DND-41 (cell line): ENCODE results near the gene TRIM15.

Experiments used
- ATAC-seq: fragments of 200-7000 bp; cut with Tn5 transposase; 3 replicates; pipeline ENCODE4 v1.9.1; 2021; ENCODE audit warnings: low read depth; ENCODE audit not compliant: insufficient read depth
- DNase-seq: peaks from one replicate; pipeline ENCODE4 v3.0.0-alpha.2; 2020
- H2AFZ ChIP-seq: 2 replicates; pipeline ENCODE4 v1.6.0; 2012; ENCODE audit warnings: low read depth, low read length
- H3K27ac ChIP-seq: 2 replicates; pipeline ENCODE4 v1.5.1; 2012; ENCODE audit warnings: low read length, inconsistent platforms
- H3K27me3 ChIP-seq: fragments of 200-600 bp; sonication (generic); 2 replicates; pipeline ENCODE4 v1.6.0; 2012; ENCODE audit warnings: low read length, mild to moderate bottlenecking, inconsistent platforms; ENCODE audit not compliant: insufficient read depth, poor library complexity
- H3K36me3 ChIP-seq: 2 replicates; pipeline ENCODE4 v1.5.1; 2012; ENCODE audit warnings: low read length, inconsistent platforms; ENCODE audit not compliant: insufficient read depth
- H3K4me1 ChIP-seq: 2 replicates; pipeline ENCODE4 v1.5.1; 2012; ENCODE audit warnings: mild to moderate bottlenecking, low read length; ENCODE audit not compliant: insufficient read depth
- H3K4me2 ChIP-seq: 2 replicates; pipeline ENCODE4 v1.6.0; 2012; ENCODE audit warnings: mild to moderate bottlenecking, moderate library complexity, low read length, inconsistent platforms; ENCODE audit not compliant: insufficient read depth
- H3K4me3 ChIP-seq, 2 experiments: fragments of 200-600 bp in 1 of 2; shearing (Covaris generic) in 1 of 2; 2 replicates each; pipeline ENCODE4 v1.5.1; 2012 to 2016; ENCODE audit warnings: inconsistent platforms in 2 of 2, low read length in 2 of 2, mild to moderate bottlenecking in 2 of 2, low read depth in 1 of 2, moderate library complexity in 1 of 2
- H3K79me2 ChIP-seq: 2 replicates; pipeline ENCODE4 v1.6.0; 2012; ENCODE audit warnings: low read length, inconsistent platforms; ENCODE audit not compliant: insufficient read depth
- H3K9ac ChIP-seq: 2 replicates; pipeline ENCODE4 v1.6.0; 2012; ENCODE audit warnings: low read depth, mild to moderate bottlenecking, inconsistent platforms, low read length, moderate library complexity
- H3K9me3 ChIP-seq: 2 replicates; pipeline ENCODE4 v1.5.1; 2012; ENCODE audit warnings: low read length, moderate library complexity, mild to moderate bottlenecking, inconsistent platforms; ENCODE audit not compliant: insufficient read depth, severe bottlenecking
- H4K20me1 ChIP-seq: 2 replicates; pipeline ENCODE4 v1.6.0; 2012; ENCODE audit warnings: low read length; ENCODE audit not compliant: insufficient read depth
- CTCF ChIP-seq: IDR thresholded peaks from 2 replicates; pipeline ENCODE4 v1.5.1; 2012; ENCODE audit warnings: borderline replicate concordance, low read length, moderate library complexity, mild to moderate bottlenecking; ENCODE audit not compliant: poor library complexity, severe bottlenecking; ENCODE audit errors: extremely low read depth
- EZH2 ChIP-seq: IDR thresholded peaks from 3 replicates; pipeline ENCODE4 v1.6.1; 2012; ENCODE audit warnings: borderline replicate concordance, low read depth, mild to moderate bottlenecking, moderate library complexity, low read length, inconsistent platforms; ENCODE audit not compliant: severe bottlenecking

Gene TRIM15

GRCh38 chr6:30211899-30212298, 48.6 kb downstream of the TRIM15 start:
- Histone ChIP-seq H3K36me3 (peaks cover 20% of the 10 kb centered on the region), H3K4me1 (peaks cover 41% of the 10 kb centered on the region), H2AFZ (no peak overlapping the region), H3K9ac (peak overlapping the region; percentile 97), H3K4me3 (peak overlapping the region; percentile 91; a peak in 3 of 4 replicates), H3K4me2 (peak overlapping the region; percentile 75), H3K9me3 (no peaks in the 10 kb centered on the region), H4K20me1 (peaks cover 30% of the 10 kb centered on the region), H3K79me2 (peaks cover 61% of the 10 kb centered on the region), H3K27me3 (no peaks in the 10 kb centered on the region), H3K27ac (peak overlapping the region; percentile 88; the same call in 1 of the 2 replicates)
- no peak for ATAC-seq
- TF ChIP-seq CTCF (no peak), EZH2 (no peak)
- no peak for DNase-seq

GRCh38 chr6:30212865-30213666, 49.7 kb downstream of the TRIM15 start, which contains the start of gene TRIM26:
Gene TRIM26, minus strand, starts transcription at chr6:30213406. Its CDS starts 14,303 bp downstream, at chr6:30199103.
- Histone ChIP-seq H2AFZ (peak within 1 kb of the TSS; percentile 97), H4K20me1 (peaks cover 20% of the 10 kb centered on the region; the same call in 1 of the 2 replicates), H3K9ac (peak within 1 kb of the TSS; percentile 97), H3K27ac (peak within 1 kb of the TSS; percentile 98), H3K36me3 (peaks cover 18% of the 10 kb centered on the region), H3K27me3 (no peaks in the 10 kb centered on the region), H3K79me2 (peaks cover 49% of the 10 kb centered on the region), H3K4me2 (peak within 1 kb of the TSS; percentile 75), H3K4me1 (peaks cover 41% of the 10 kb centered on the region), H3K9me3 (no peaks in the 10 kb centered on the region), H3K4me3 (peak within 1 kb of the TSS; percentile 91)
- ATAC-seq (peak; percentile 91), DNase-seq (peak; percentile 98)
- TF ChIP-seq CTCF (no peak), EZH2 (no peak)

GRCh38 chr6:30213667-30213956, 50.3 kb downstream of the TRIM15 start:
- no peak for ATAC-seq
- peaks cover 44% of the 10 kb centered on the region for H3K79me2 ChIP-seq
- no peak for DNase-seq
- peak overlapping the region; percentile 75 for H3K4me2 ChIP-seq
- TF ChIP-seq EZH2 (no peak), CTCF (peak; percentile 34)
- H3K4me1 ChIP-seq: peaks cover 41% of the 10 kb centered on the region
- peaks cover 16% of the 10 kb centered on the region; the same call in 1 of the 2 replicates for H4K20me1 ChIP-seq
- H3K27me3 ChIP-seq: no peaks in the 10 kb centered on the region
- H3K9me3 ChIP-seq: no peaks in the 10 kb centered on the region
- H3K4me3 ChIP-seq: peak overlapping the region; percentile 91
- peak overlapping the region; percentile 97 for H3K9ac ChIP-seq
- H2AFZ ChIP-seq: peak overlapping the region; percentile 97
- peak overlapping the region; percentile 98 for H3K27ac ChIP-seq
- peaks cover 17% of the 10 kb centered on the region for H3K36me3 ChIP-seq
